ENCODE measurements around the gene BUD23.

The BUD23 gene

DNA sequence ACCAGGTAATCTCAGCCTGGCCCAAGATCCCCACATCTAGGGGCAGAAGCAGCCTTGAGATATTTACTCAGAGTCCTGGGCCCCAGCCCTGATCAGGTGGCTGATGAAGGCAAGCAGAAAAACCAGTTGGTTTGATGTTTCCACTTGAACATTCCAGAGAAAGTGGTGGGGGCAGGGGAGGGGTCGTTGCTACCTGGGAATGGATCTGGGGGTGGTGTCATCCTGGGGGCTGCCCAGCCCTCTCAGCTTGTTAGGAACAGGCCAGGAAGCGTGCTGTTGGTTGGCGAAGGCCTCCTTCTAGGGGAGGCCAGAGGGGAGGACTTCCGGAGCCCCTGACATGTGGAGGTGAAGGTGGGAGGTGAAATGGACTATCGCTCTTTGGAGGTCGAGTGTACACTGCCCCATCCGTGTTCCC, 58.9 kb downstream of the BUD23 start:
- DNase-seq (ENCODE audit: low read depth, low spot score): no peak
- H3K4me3 ChIP-seq (ENCODE audit: low read depth, low read length): no peak overlapping the region
- no peak for TF ChIP-seq CTCF (IDR thresholded peaks at IDR 0.05; ENCODE audit: insufficient read depth, low read length, missing control alignments)
- POLR2A ChIA-PET: no interaction called here
- CTCF ChIA-PET: interaction anchor here (1.0 to 16.0 kb wide), 2 partner anchors 10 to 137 kb away, joined by 4 to 231 read pairs; no protein-coding TSS in a partner anchor

- ChIA-PET CTCF (interaction anchor here (1.0 to 16.0 kb wide), 3 partner anchors 8 to 137 kb away, joined by 4 to 231 read pairs (median 5); no protein-coding TSS in a partner anchor), POLR2A (no interaction called here)
- DNase-seq (ENCODE audit: low read depth, low spot score): no peak
- TF ChIP-seq CTCF (IDR thresholded peaks at IDR 0.05; ENCODE audit: insufficient read depth, low read length, missing control alignments): no peak
- H3K4me3 ChIP-seq (ENCODE audit: low read depth, low read length): no peak overlapping the region
Measured at GRCh38 chr7:73742753-73743641, 59.6 kb downstream of the BUD23 start.

DNA sequence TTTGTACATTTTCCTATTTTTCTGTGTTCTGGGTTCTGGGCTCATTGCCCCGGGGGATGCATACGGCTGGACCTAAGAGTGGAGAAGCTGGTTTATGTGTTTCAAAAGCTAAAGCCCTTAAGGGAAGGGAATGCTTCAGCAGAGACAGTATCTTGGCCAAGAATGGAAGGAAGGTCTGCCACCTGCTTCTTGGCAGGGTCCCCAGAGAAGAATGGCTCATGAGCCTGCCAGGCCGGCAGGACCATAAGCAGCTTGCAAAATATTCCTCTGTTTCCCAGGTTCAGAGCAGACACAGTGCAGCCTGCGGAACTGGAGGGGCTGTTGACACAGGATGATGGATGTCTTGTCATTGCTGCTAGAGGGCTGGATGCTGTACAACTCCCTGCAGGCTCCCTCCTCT, 63.0 kb downstream of the BUD23 start:
- no peak for DNase-seq (ENCODE audit: low read depth, low spot score)
- ChIA-PET POLR2A (no interaction called here), CTCF (interaction anchor here (0.6 to 1.2 kb wide), 3 partner anchors 9 to 76 kb away, joined by 3 to 6 read pairs (median 3); no protein-coding TSS in a partner anchor)
- no peak overlapping the region for H3K4me3 ChIP-seq (ENCODE audit: low read depth, low read length)
- no peak for TF ChIP-seq CTCF (IDR thresholded peaks at IDR 0.05; ENCODE audit: insufficient read depth, low read length, missing control alignments)
